HepG2 (cell line): ENCODE measurements around the gene FAM3B. TPM values are rescaled to one million over a fixed set of nuclear protein-coding genes. Genes with fewer than 3 reads are reported as not detected.

Experiments
- CENPT ChIP-seq: sonication (generic); formaldehyde crosslinking; IDR thresholded peaks from 2 replicates; pipeline ENCODE4 v1.8.0; 2022; ENCODE audit warnings: low read depth, mild to moderate bottlenecking, moderate library complexity, missing genetic modification reagents
- CHD4 ChIP-seq: fragments of 200-600 bp; sonication (generic); IDR thresholded peaks from 2 replicates; pipeline ENCODE4 v1.7.0; 2017; ENCODE audit warnings: mild to moderate bottlenecking, low read length, borderline replicate concordance
- DNMT3B ChIP-seq: conservative IDR thresholded peaks from 2 replicates; pipeline ENCODE4 v1.6.1; 2016; ENCODE audit warnings: missing biosample characterization, control low read depth
- ERF ChIP-seq: IDR thresholded peaks from 2 replicates; pipeline ENCODE4 v1.6.1; 2018; ENCODE audit warnings: missing biosample characterization, missing genetic modification reagents
- IKZF1 ChIP-seq: fragments of 450-650 bp; IDR thresholded peaks from 2 replicates; pipeline ENCODE4 v1.7.1; 2016
- MAFG ChIP-seq: sonication (generic); formaldehyde crosslinking; IDR thresholded peaks from 2 replicates; pipeline ENCODE4 v1.5.1; 2020; ENCODE audit warnings: mild to moderate bottlenecking, missing genetic modification reagents
- NFIB ChIP-seq: sonication (generic); formaldehyde crosslinking; IDR thresholded peaks from 2 replicates; pipeline ENCODE4 v1.9.0; 2021; ENCODE audit warnings: missing genetic modification reagents, mild to moderate bottlenecking, borderline replicate concordance
- NFIC ChIP-seq: IDR thresholded peaks from 2 replicates; pipeline ENCODE4 v1.6.1; 2012; ENCODE audit warnings: mild to moderate bottlenecking, low read length, inconsistent platforms
- RXRB ChIP-seq: IDR thresholded peaks from 2 replicates; pipeline ENCODE4 v1.6.1; 2016; ENCODE audit warnings: borderline replicate concordance, missing genetic modification reagents, missing compliant biosample characterization
- SRY ChIP-seq: sonication (generic); formaldehyde crosslinking; IDR thresholded peaks from 2 replicates; pipeline ENCODE4 v1.8.0; 2022; ENCODE audit warnings: mild to moderate bottlenecking, missing genetic modification reagents
- ZBTB3 ChIP-seq: sonication (generic); formaldehyde crosslinking; IDR thresholded peaks from 2 replicates; pipeline ENCODE4 v1.4.0; 2020; ENCODE audit warnings: low read depth, mild to moderate bottlenecking, moderate library complexity, missing genetic modification reagents, borderline replicate concordance
- ZFP37 ChIP-seq: sonication (generic); formaldehyde crosslinking; IDR thresholded peaks from 2 replicates; pipeline ENCODE4 v1.4.0; 2020; ENCODE audit warnings: missing genetic modification reagents, borderline replicate concordance
- ZKSCAN1 ChIP-seq: fragments of 150-350 bp; IDR thresholded peaks from 2 replicates; pipeline ENCODE4 v1.6.1; 2014; ENCODE audit warnings: low read length
- ZNF335 ChIP-seq: sonication (generic); formaldehyde crosslinking; IDR thresholded peaks from 2 replicates; pipeline ENCODE4 v1.4.0; 2020; ENCODE audit warnings: missing genetic modification reagents
- ZNF382 ChIP-seq: sonication (generic); formaldehyde crosslinking; IDR thresholded peaks from 2 replicates; pipeline ENCODE4 v1.5.0; 2020; ENCODE audit warnings: missing genetic modification reagents, mild to moderate bottlenecking, borderline replicate concordance
- ZSCAN30 ChIP-seq: sonication (generic); formaldehyde crosslinking; IDR thresholded peaks from 2 replicates; pipeline ENCODE4 v1.5.0; 2020; ENCODE audit warnings: mild to moderate bottlenecking, missing genetic modification reagents
- polyA plus RNA-seq, 8 experiments: library from polyadenylated mRNA; depleted of rRNA in 3 of 8; stranded (reverse) in 7 of 8; unstranded in 1 of 8; fragments of >200 nt; fragmentation: Illumina TruSeq in 4 of 8; extraction: Trizol in 4 of 8; gene quantifications; 2 replicates each; pipeline versions ENCODE4 v1.2.1 to v1.2.3, GENCODE V29; 2011 to 2016; ENCODE audit warnings: low read depth in 4 of 8, missing spikeins in 1 of 8, mixed read lengths in 1 of 8; ENCODE audit not compliant: insufficient read depth in 1 of 8
- total RNA-seq, 5 experiments: library from RNA; depleted of rRNA; stranded (reverse); fragments of >200 nt; fragmentation: Illumina TruSeq; extraction: Trizol; gene quantifications; 2 replicates each; pipeline ENCODE4 v1.2.3, GENCODE V29; 2016; ENCODE audit warnings: low read depth in 1 of 5
- TF ChIP-seq, protein P1 (sequence below): conservative IDR thresholded peaks from 2 replicates; pipeline ENCODE4 v1.6.1; 2018; ENCODE audit warnings: missing genetic modification reagents
- TF ChIP-seq, protein P2 (sequence below): sonication (generic); formaldehyde crosslinking; IDR thresholded peaks from 2 replicates; pipeline ENCODE4 v1.5.1; 2020; ENCODE audit warnings: missing genetic modification reagents, mild to moderate bottlenecking, borderline replicate concordance
- TF ChIP-seq, protein P3 (sequence below): sonication (generic); formaldehyde crosslinking; IDR thresholded peaks from 2 replicates; pipeline ENCODE4 v1.5.1; 2020; ENCODE audit warnings: mild to moderate bottlenecking, moderate library complexity, missing genetic modification reagents
- TF ChIP-seq, protein P4 (sequence below): sonication (generic); formaldehyde crosslinking; conservative IDR thresholded peaks from 2 replicates; pipeline ENCODE4 v1.4.0; 2020; ENCODE audit warnings: missing genetic modification reagents

The FAM3B gene
- total and polyA plus RNA-seq, 2 of the 13 experiments (the other 11 are each of a cell fraction or from before 2014, with no cell fraction given) = 46.5 to 62.0 TPM

DNA sequence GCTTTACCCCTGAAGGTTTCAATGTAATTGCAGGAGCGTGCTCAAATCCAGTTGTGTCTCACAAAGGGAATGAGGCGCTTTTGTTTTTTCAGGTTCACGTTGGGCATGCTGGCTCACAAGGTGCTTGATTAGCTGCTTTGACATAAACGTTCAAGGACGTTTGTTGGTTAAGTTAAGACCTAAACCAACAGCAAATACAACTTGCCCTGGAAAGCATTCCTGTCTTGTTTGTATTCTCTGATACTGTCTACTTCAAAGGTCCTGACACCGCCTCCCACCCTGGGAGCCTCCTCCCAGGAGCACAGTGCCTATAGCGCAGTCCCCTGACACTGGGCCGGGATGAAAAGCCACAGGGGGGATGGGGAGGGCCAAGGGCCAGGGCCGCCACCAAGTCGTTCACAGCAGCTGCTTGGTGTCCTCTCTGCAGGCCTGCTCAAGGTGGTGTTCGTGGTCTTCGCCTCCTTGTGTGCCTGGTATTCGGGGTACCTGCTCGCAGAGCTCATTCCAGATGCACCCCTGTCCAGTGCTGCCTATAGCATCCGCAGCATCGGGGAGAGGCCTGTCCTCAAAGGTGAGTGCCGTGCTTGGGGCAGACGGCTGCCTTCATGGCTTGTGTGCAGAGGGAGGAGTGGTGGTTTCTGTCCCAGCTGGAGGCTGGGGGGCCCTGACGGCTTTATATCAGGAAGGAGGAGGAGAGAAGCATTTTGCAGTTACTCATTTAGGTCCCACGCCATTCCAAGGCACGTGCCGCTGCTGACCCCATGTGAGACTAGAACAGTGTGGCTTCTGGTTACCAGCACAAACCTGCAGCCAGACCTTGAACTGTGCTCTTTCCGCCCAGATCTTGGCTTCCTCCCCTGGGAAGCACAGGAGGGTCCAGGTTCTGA, 6.1 kb downstream of the FAM3B start (continued):
- TF ChIP-seq, protein P1, sequence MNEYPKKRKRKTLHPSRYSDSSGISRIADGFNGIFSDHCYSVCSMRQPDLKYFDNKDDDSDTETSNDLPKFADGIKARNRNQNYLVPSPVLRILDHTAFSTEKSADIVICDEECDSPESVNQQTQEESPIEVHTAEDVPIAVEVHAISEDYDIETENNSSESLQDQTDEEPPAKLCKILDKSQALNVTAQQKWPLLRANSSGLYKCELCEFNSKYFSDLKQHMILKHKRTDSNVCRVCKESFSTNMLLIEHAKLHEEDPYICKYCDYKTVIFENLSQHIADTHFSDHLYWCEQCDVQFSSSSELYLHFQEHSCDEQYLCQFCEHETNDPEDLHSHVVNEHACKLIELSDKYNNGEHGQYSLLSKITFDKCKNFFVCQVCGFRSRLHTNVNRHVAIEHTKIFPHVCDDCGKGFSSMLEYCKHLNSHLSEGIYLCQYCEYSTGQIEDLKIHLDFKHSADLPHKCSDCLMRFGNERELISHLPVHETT (CRISPR knock-in tag) = no peak
- TF ChIP-seq ZNF335 (CRISPR knock-in tag) (no peak), RXRB (CRISPR knock-in tag) (peak; percentile 85), ERF (peak; percentile 32; the same call in 1 of the 2 replicates), ZBTB3 (CRISPR knock-in tag) (no peak), IKZF1 (no peak), ZKSCAN1 (peak; percentile 45; the same call in 1 of the 2 replicates), DNMT3B (CRISPR knock-in tag) (0 out of 2 replicates have a peak, but pooled peaks have one; percentile 37), NFIB (CRISPR knock-in tag) (no peak), CHD4 (no peak), CENPT (peak; percentile 70; the same call in 1 of the 2 replicates), ZSCAN30 (CRISPR knock-in tag) (0 out of 2 replicates have a peak, but pooled peaks have one; percentile 36), NFIC (peak; percentile 69), ZFP37 (0 out of 2 replicates have a peak, but pooled peaks have one; percentile 57), ZNF382 (CRISPR knock-in tag) (no peak), MAFG (CRISPR knock-in tag) (no peak), SRY (CRISPR knock-in tag) (0 out of 2 replicates have a peak, but pooled peaks have one; percentile 25)
- TF ChIP-seq, protein P2, sequence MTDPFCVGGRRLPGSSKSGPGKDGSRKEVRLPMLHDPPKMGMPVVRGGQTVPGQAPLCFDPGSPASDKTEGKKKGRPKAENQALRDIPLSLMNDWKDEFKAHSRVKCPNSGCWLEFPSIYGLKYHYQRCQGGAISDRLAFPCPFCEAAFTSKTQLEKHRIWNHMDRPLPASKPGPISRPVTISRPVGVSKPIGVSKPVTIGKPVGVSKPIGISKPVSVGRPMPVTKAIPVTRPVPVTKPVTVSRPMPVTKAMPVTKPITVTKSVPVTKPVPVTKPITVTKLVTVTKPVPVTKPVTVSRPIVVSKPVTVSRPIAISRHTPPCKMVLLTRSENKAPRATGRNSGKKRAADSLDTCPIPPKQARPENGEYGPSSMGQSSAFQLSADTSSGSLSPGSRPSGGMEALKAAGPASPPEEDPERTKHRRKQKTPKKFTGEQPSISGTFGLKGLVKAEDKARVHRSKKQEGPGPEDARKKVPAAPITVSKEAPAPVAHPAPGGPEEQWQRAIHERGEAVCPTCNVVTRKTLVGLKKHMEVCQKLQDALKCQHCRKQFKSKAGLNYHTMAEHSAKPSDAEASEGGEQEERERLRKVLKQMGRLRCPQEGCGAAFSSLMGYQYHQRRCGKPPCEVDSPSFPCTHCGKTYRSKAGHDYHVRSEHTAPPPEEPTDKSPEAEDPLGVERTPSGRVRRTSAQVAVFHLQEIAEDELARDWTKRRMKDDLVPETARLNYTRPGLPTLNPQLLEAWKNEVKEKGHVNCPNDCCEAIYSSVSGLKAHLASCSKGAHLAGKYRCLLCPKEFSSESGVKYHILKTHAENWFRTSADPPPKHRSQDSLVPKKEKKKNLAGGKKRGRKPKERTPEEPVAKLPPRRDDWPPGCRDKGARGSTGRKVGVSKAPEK (CRISPR knock-in tag) = peak; percentile 76
- TF ChIP-seq, protein P3, sequence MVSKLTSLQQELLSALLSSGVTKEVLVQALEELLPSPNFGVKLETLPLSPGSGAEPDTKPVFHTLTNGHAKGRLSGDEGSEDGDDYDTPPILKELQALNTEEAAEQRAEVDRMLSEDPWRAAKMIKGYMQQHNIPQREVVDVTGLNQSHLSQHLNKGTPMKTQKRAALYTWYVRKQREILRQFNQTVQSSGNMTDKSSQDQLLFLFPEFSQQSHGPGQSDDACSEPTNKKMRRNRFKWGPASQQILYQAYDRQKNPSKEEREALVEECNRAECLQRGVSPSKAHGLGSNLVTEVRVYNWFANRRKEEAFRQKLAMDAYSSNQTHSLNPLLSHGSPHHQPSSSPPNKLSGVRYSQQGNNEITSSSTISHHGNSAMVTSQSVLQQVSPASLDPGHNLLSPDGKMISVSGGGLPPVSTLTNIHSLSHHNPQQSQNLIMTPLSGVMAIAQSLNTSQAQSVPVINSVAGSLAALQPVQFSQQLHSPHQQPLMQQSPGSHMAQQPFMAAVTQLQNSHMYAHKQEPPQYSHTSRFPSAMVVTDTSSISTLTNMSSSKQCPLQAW (CRISPR knock-in tag) = no peak
- TF ChIP-seq, protein P4, sequence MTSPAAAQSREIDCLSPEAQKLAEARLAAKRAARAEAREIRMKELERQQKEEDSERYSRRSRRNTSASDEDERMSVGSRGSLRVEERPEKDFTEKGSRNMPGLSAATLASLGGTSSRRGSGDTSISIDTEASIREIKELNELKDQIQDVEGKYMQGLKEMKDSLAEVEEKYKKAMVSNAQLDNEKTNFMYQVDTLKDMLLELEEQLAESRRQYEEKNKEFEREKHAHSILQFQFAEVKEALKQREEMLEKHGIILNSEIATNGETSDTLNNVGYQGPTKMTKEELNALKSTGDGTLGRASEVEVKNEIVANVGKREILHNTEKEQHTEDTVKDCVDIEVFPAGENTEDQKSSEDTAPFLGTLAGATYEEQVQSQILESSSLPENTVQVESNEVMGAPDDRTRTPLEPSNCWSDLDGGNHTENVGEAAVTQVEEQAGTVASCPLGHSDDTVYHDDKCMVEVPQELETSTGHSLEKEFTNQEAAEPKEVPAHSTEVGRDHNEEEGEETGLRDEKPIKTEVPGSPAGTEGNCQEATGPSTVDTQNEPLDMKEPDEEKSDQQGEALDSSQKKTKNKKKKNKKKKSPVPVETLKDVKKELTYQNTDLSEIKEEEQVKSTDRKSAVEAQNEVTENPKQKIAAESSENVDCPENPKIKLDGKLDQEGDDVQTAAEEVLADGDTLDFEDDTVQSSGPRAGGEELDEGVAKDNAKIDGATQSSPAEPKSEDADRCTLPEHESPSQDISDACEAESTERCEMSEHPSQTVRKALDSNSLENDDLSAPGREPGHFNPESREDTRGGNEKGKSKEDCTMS = no peak
